ENCODE measurements around the gene TNKS1BP1. TPM values are rescaled to one million over a fixed set of nuclear protein-coding genes. Genes with fewer than 3 reads are reported as not detected.
"Not testable (repeated sequence)": the region's sequence is repeated elsewhere in the genome, so short reads cannot be mapped to it uniquely, and the experiment has no call there.

TNKS1BP1 gene
- total and polyA plus RNA-seq, 2 of the 8 experiments (the other 6 are each of a cell fraction or from before 2014, with no cell fraction given), result 50.0 to 122 TPM

DNA sequence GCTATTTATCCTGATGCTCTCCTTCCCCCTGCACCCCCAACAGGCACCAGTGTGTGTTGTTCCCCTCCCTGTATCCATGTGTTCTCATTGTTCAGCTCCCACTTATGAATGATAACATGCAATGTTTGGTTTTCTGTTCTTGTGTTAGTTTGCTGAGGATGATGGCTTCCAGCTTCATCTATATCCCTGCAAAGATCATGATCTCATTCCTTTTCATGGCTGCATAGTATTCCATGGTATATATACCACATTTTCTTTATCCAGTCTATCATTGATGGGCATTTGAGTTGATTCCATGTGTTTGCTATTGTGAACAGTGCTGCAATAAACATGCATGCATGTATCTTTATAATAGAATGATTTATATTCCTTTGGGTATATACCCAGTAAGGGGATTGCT, 36.7 kb upstream of the TNKS1BP1 start:
- CTCF ChIA-PET (ENCODE audit: partially characterized antibody), result interaction anchor here (1.0 to 4.9 kb wide), 7 partner anchors 10 to 166 kb away, joined by 3 to 24 read pairs (median 5); no protein-coding TSS in a partner anchor
- H3K56ac ChIP-seq (replicated peaks; ENCODE audit: insufficient read length, low read depth, low read length); DNase-seq (ENCODE audit: low read depth in 1 of 2, low spot score in 2 of 2); H2AK5ac ChIP-seq (ENCODE audit: low read depth, low read length); H2BK5ac ChIP-seq (ENCODE audit: low read depth, low read length); H4K5ac ChIP-seq (ENCODE audit: insufficient read length, low read depth, low read length); H2AFZ ChIP-seq (ENCODE audit: low read length); H4K91ac ChIP-seq (replicated peaks; ENCODE audit: insufficient read length, low read length); H3K23me2 ChIP-seq (ENCODE audit: low read depth, low read length); H3K4ac ChIP-seq (replicated peaks; ENCODE audit: insufficient read length, low read depth, low read length); H3K36me3 ChIP-seq (ENCODE audit: control insufficient read depth in 2 of 4, insufficient read depth in 4 of 4, low read length in 3 of 4); H2BK15ac ChIP-seq (ENCODE audit: low read length); H3K23ac ChIP-seq (ENCODE audit: insufficient read length); H2BK12ac ChIP-seq (ENCODE audit: low read depth, low read length); H3K9me3 ChIP-seq (ENCODE audit: insufficient read depth in 2 of 2, low read depth in 1 of 2, low read length in 1 of 2); H2BK120ac ChIP-seq (replicated peaks; ENCODE audit: low read depth, low read length); H2BK20ac ChIP-seq (ENCODE audit: low read length); H3K4me2 ChIP-seq (ENCODE audit: insufficient read depth in 1 of 2, low read depth in 2 of 2, low read length in 2 of 2); H3K27ac ChIP-seq (ENCODE audit: low read depth, low read length); H3K14ac ChIP-seq (ENCODE audit: insufficient read length); H3K79me2 ChIP-seq (ENCODE audit: control insufficient read depth in 1 of 2, insufficient read depth in 2 of 2, low read length in 2 of 2); H4K20me1 ChIP-seq (replicated peaks in 1 of 2; ENCODE audit: control insufficient read depth in 1 of 2, insufficient read depth in 2 of 2, low read length in 2 of 2); FAIRE-seq; H3K9ac ChIP-seq (replicated peaks in 1 of 4; ENCODE audit: extremely low read depth in 1 of 4, low read depth in 3 of 4, low read length in 3 of 4); H3K18ac ChIP-seq (ENCODE audit: extremely low read depth, low read length); H3K27me3 ChIP-seq (replicated peaks in 1 of 4; ENCODE audit: control insufficient read depth in 3 of 4, extremely low read depth in 1 of 4, insufficient read depth in 3 of 4, low read length in 3 of 4); H3K4me3 ChIP-seq (ENCODE audit: extremely low read depth in 1 of 4, insufficient read depth in 2 of 4, low read depth in 3 of 4, low read length in 4 of 4); H4K8ac ChIP-seq (ENCODE audit: extremely low read depth, insufficient read depth, low read length); H3K79me1 ChIP-seq (ENCODE audit: low read depth, low read length): not testable (repeated sequence)
- H3K4me1 ChIP-seq (replicated peaks in 1 of 4; ENCODE audit: control insufficient read depth in 3 of 4, insufficient read depth in 4 of 4, low read length in 3 of 4), result peaks cover 9 to 23% (median 11%) of the 10 kb centered on the region in 4 experiments
- POLR2A ChIA-PET (ENCODE audit: partially characterized antibody), result interaction anchor here (1.0 to 2.9 kb wide), 3 partner anchors 36 to 290 kb away, joined by 3 to 10 read pairs (median 5); partner anchors contain the start of gene TNKS1BP1
